Activated CD4-positive, alpha-beta T cell treated with anti-CD3 and anti-CD28 coated beads, Interleukin-2, amount 50 U/mL, for 24 hours (primary cell): ENCODE data around the gene THEM5.

Experiments used
- DNase-seq, 2 donors: peaks; one replicate each; pipeline ENCODE4 v3.0.0-alpha.2; 2020; ENCODE audit warnings: low read depth in 1 of 2, low spot score in 1 of 2

The THEM5 gene

GRCh38 chr1:151820940-151821339 lies 32.6 kb downstream of the THEM5 start:
- no peak for DNase-seq

- DNase-seq, result no peak
Measured at GRCh38 chr1:151819976-151820623, 33.4 kb downstream of the THEM5 start.

GRCh38 chr1:151819227-151819835 lies 34.2 kb downstream of the THEM5 start:
- no peak for DNase-seq

GRCh38 chr1:151817353-151817730 lies 36.2 kb downstream of the THEM5 start:
- DNase-seq, result no peak

GRCh38 chr1:151816548-151817352 lies 36.8 kb downstream of the THEM5 start:
- no peak for DNase-seq

- DNase-seq, result no peak
Measured at GRCh38 chr1:151815716-151816327, 37.7 kb downstream of the THEM5 start.

GRCh38 chr1:151814971-151815545 lies 38.5 kb downstream of the THEM5 start:
- DNase-seq, result no peak

GRCh38 chr1:151814426-151814825 lies 39.1 kb downstream of the THEM5 start:
- no peak for DNase-seq

- DNase-seq, result no peak
Measured at GRCh38 chr1:151813271-151813977, 40.1 kb downstream of the THEM5 start.

- no peak for DNase-seq
Measured at GRCh38 chr1:151811181-151811580, 42.3 kb downstream of the THEM5 start.

- DNase-seq, result no peak
Measured at GRCh38 chr1:151809985-151810556, 43.4 kb downstream of the THEM5 start.

- no peak for DNase-seq
Measured at GRCh38 chr1:151809290-151809984, 44.1 kb downstream of the THEM5 start.

- DNase-seq, result no peak
Measured at GRCh38 chr1:151807766-151808165, 45.7 kb downstream of the THEM5 start.

GRCh38 chr1:151807131-151807530 lies 46.4 kb downstream of the THEM5 start:
- DNase-seq, result no peak

- DNase-seq, result no peak
Measured at GRCh38 chr1:151806170-151806569, 47.3 kb downstream of the THEM5 start.

GRCh38 chr1:151805066-151805820 lies 48.3 kb downstream of the THEM5 start, which contains the start of gene LINGO4:
TSS of gene LINGO4 (minus strand) at chr1:151805419. CDS start at chr1:151802704, 2,715 bp downstream.
- DNase-seq, result no peak

- no peak for DNase-seq
Measured at GRCh38 chr1:151803915-151804314, 49.6 kb downstream of the THEM5 start.

GRCh38 chr1:151803164-151803563 lies 50.3 kb downstream of the THEM5 start:
- DNase-seq, result no peak

GRCh38 chr1:151802372-151802771 lies 51.1 kb downstream of the THEM5 start:
- DNase-seq, result no peak
